ENCODE data around the gene USP17L20.
"Not testable (repeated sequence)": the region's sequence is repeated elsewhere in the genome, so short reads cannot be mapped to it uniquely, and the experiment has no call there.

GRCh38 chr4:9234085-9234484 lies 23.8 kb upstream of the USP17L20 start, which contains the start of gene USP17L15:
- TF ChIP-seq POLR2A, CTCF (IDR thresholded peaks at IDR 0.05): not testable (repeated sequence)
